Tibial nerve (tissue), 4 donors: Measurements from ENCODE around the gene PSD4. TPM values are rescaled to one million over a fixed set of nuclear protein-coding genes. Genes with fewer than 3 reads are reported as not detected.

Experiments used
- DNase-seq, 2 donors: peaks; one replicate each; pipeline ENCODE4 v3.0.0-alpha.2; 2019; ENCODE audit warnings: low spot score in 2 of 2
- H3K27ac ChIP-seq, 4 donors: fragments of 200-600 bp; sonication (generic) in 3 of 4; one replicate each; pipeline ENCODE4 v1.5.1; 2017 to 2019; ENCODE audit warnings: mild to moderate bottlenecking in 1 of 4
- H3K27me3 ChIP-seq, 2 donors: fragments of 200-600 bp; sonication (generic) in 1 of 2; one replicate each; pipeline versions ENCODE4 v1.5.1 to v1.6.0; 2017 to 2019
- H3K36me3 ChIP-seq, 3 donors: fragments of 200-600 bp; sonication (generic); one replicate each; pipeline ENCODE4 v1.5.1; 2018 to 2019
- H3K4me1 ChIP-seq, 4 donors: fragments of 200-600 bp; sonication (generic) in 3 of 4; one replicate each; pipeline ENCODE4 v1.5.1; 2017 to 2019
- H3K4me3 ChIP-seq, 4 donors: fragments of 200-600 bp; sonication (generic) in 3 of 4; one replicate each; pipeline ENCODE4 v1.5.1; 2017 to 2019; ENCODE audit warnings: mild to moderate bottlenecking in 1 of 4, moderate library complexity in 1 of 4
- H3K9me3 ChIP-seq, 4 donors: fragments of 200-600 bp; sonication (generic) in 3 of 4; one replicate each; pipeline ENCODE4 v1.5.1; 2017 to 2019
- EP300 ChIP-seq, 2 donors: sonication (generic); formaldehyde crosslinking; IDR thresholded peaks; one replicate each; pipeline ENCODE4 v1.6.1; 2017; ENCODE audit warnings: antibody characterized with exemption in 2 of 2, mild to moderate bottlenecking in 1 of 2
- POLR2A ChIP-seq, 2 donors: fragments of 450-650 bp; IDR thresholded peaks; one replicate each; pipeline ENCODE4 v1.6.1; 2017; ENCODE audit warnings: antibody characterized with exemption in 2 of 2, mild to moderate bottlenecking in 2 of 2, moderate library complexity in 2 of 2
- WGBS, 2 donors: methylation state at CpG; one replicate each; pipeline ENCODE4 v1.1.5; 2018; 5-methylcytosine and 5-hydroxymethylcytosine counted together
- total RNA-seq, 4 donors: library from RNA; depleted of rRNA; stranded (reverse); fragments of >200 nt; gene quantifications; one replicate each; pipeline ENCODE4 v1.1.0, GENCODE V29; 2016
- TF ChIP-seq, protein P1 (sequence below), 5 experiments: fragments of 200-600 bp in 3 of 5; fragments of 450-650 bp in 2 of 5; sonication (generic) in 3 of 5; IDR thresholded peaks; one replicate each; pipeline ENCODE4 v1.5.1; 2016 to 2019; ENCODE audit warnings: antibody characterized with exemption in 5 of 5, mild to moderate bottlenecking in 3 of 5, moderate library complexity in 2 of 5

The PSD4 gene
- total RNA-seq, 4 donors from 2014 or later: 8.7 to 20.7 (median 11.3) TPM

DNA sequence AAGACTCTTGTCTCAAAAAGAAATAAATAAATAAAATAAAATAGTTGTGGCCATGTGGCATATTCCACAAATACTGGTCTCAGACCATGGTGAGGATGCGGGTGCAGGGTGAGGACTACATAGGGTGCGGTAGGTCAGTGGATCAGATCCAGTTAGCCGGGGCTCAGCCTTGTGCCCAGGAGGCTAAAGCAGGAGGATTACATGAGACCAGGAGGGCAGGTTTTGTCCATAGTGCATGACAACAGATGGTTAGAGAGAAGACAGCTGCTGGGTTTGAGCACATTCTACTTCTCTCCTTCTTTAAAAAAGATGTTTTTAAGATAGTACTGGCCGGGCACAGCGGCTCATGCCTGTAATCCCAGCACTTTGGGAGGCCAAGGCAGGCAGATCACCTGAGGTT is 12.8 kb upstream of the PSD4 start:
- Histone ChIP-seq H3K27ac (no peak overlapping the region), H3K4me3 (no peak overlapping the region), H3K9me3 (no peaks in the 10 kb centered on the region), H3K36me3 (no peaks in the 10 kb centered on the region), H3K4me1 (peaks cover 0 to 9% (median 2%) of the 10 kb centered on the region in 4 donors), H3K27me3 (peaks cover 0 to 10% of the 10 kb centered on the region in 2 donors)
- no peak for DNase-seq
- TF ChIP-seq, protein P1, sequence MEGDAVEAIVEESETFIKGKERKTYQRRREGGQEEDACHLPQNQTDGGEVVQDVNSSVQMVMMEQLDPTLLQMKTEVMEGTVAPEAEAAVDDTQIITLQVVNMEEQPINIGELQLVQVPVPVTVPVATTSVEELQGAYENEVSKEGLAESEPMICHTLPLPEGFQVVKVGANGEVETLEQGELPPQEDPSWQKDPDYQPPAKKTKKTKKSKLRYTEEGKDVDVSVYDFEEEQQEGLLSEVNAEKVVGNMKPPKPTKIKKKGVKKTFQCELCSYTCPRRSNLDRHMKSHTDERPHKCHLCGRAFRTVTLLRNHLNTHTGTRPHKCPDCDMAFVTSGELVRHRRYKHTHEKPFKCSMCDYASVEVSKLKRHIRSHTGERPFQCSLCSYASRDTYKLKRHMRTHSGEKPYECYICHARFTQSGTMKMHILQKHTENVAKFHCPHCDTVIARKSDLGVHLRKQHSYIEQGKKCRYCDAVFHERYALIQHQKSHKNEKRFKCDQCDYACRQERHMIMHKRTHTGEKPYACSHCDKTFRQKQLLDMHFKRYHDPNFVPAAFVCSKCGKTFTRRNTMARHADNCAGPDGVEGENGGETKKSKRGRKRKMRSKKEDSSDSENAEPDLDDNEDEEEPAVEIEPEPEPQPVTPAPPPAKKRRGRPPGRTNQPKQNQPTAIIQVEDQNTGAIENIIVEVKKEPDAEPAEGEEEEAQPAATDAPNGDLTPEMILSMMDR (IDR thresholded peaks at IDR 0.05): no peak
- TF ChIP-seq EP300 (IDR thresholded peaks at IDR 0.05): no peak
- TF ChIP-seq POLR2A (IDR thresholded peaks at IDR 0.05): no peak
- WGBS, 2 donors: 90 to 94% methylated on average over 5 of the region's 5 CpGs

DNA sequence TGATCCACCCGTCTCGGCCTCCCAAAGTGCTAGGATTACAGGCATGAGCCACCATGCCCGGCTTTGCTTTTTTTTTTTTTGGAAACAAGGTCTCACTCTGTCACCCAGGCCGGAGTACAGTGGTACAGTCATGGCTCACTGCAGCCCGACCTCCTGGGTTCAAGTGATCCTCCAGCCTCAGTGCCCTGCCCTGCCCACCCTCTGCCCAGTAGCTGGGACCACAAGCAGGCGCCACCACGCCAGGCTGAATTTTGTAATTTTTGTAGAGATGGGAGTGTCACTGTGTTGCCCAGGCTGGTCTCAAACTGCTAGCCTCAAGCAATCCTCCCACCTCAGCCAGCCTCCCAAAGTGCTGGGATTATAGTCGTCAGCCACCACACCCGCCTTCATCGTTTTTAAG is 11.6 kb upstream of the PSD4 start:
- 89 to 90% methylated on average over 10 of the region's 10 CpGs for whole genome bisulfite sequencing, 2 donors

GRCh38 chr2:113162869-113163268 is 10.9 kb upstream of the PSD4 start:
- peaks cover 0 to 2% of the 10 kb centered on the region in 2 donors for H3K27me3 ChIP-seq
- TF ChIP-seq, protein P1 (IDR thresholded peaks at IDR 0.05): no peak
- no peaks in the 10 kb centered on the region for H3K36me3 ChIP-seq
- no peaks in the 10 kb centered on the region for H3K9me3 ChIP-seq
- no peak overlapping the region for H3K4me3 ChIP-seq
- H3K27ac ChIP-seq: no peak overlapping the region
- no peak for DNase-seq
- peaks cover 0 to 4% (median under 1%) of the 10 kb centered on the region in 4 donors for H3K4me1 ChIP-seq

More for the DNA sequence above, 11.6 kb upstream of the PSD4 start:
- no peak overlapping the region for H3K4me3 ChIP-seq
- H3K27me3 ChIP-seq: peaks cover 0 to 7% of the 10 kb centered on the region in 2 donors
- no peaks in the 10 kb centered on the region for H3K36me3 ChIP-seq
- DNase-seq: no peak
- H3K4me1 ChIP-seq: peaks cover 0 to 5% (median 2%) of the 10 kb centered on the region in 4 donors
- H3K9me3 ChIP-seq: no peaks in the 10 kb centered on the region
- no peak overlapping the region for H3K27ac ChIP-seq
- TF ChIP-seq EP300 (IDR thresholded peaks at IDR 0.05) (no peak), POLR2A (IDR thresholded peaks at IDR 0.05) (no peak)
- TF ChIP-seq, protein P1 (IDR thresholded peaks at IDR 0.05): no peak

- Histone ChIP-seq H3K9me3 (no peaks in the 10 kb centered on the region), H3K4me1 (no peaks in the 10 kb centered on the region), H3K4me3 (no peak overlapping the region), H3K36me3 (no peaks in the 10 kb centered on the region), H3K27ac (no peak overlapping the region), H3K27me3 (no peaks in the 10 kb centered on the region)
- no peak for DNase-seq
- no peak for TF ChIP-seq POLR2A (IDR thresholded peaks at IDR 0.05)
- TF ChIP-seq, protein P1 (IDR thresholded peaks at IDR 0.05): no peak
- TF ChIP-seq EP300 (IDR thresholded peaks at IDR 0.05): no peak
- WGBS, 2 donors: 70 to 71% methylated on average over 11 of the region's 11 CpGs
Measured at GRCh38 chr2:113164215-113164929, 9.4 kb upstream of the PSD4 start.

GRCh38 chr2:113164930-113165585 is 8.7 kb upstream of the PSD4 start:
- no peak for TF ChIP-seq EP300 (IDR thresholded peaks at IDR 0.05)
- TF ChIP-seq POLR2A (IDR thresholded peaks at IDR 0.05): no peak
- TF ChIP-seq, protein P1 (IDR thresholded peaks at IDR 0.05): no peak
- Histone ChIP-seq H3K36me3 (no peaks in the 10 kb centered on the region), H3K4me3 (no peak overlapping the region), H3K27me3 (no peaks in the 10 kb centered on the region), H3K27ac (no peak overlapping the region), H3K9me3 (no peaks in the 10 kb centered on the region), H3K4me1 (no peaks in the 10 kb centered on the region)
- DNase-seq: no peak
- 70 to 77% methylated on average over 10 of the region's 10 CpGs for WGBS, 2 donors
